Measurements from ENCODE around the gene ZNF92.
A peak's percentile ranks its signal among the peaks of the same experiment; 100 is the strongest.
"Not testable (repeated sequence)": the region's sequence is repeated elsewhere in the genome, so short reads cannot be mapped to it uniquely, and the experiment has no call there.

ZNF92 gene

GRCh38 chr7:65373608-65374351, at the start of gene ZNF92:
Gene ZNF92 (plus strand): TSS chr7:65373855. CDS start chr7:65373998, 143 bp downstream.
- TF ChIP-seq, protein P1, sequence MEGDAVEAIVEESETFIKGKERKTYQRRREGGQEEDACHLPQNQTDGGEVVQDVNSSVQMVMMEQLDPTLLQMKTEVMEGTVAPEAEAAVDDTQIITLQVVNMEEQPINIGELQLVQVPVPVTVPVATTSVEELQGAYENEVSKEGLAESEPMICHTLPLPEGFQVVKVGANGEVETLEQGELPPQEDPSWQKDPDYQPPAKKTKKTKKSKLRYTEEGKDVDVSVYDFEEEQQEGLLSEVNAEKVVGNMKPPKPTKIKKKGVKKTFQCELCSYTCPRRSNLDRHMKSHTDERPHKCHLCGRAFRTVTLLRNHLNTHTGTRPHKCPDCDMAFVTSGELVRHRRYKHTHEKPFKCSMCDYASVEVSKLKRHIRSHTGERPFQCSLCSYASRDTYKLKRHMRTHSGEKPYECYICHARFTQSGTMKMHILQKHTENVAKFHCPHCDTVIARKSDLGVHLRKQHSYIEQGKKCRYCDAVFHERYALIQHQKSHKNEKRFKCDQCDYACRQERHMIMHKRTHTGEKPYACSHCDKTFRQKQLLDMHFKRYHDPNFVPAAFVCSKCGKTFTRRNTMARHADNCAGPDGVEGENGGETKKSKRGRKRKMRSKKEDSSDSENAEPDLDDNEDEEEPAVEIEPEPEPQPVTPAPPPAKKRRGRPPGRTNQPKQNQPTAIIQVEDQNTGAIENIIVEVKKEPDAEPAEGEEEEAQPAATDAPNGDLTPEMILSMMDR (IDR thresholded peaks at IDR 0.05; ENCODE audit: extremely low read depth, insufficient read depth, missing control alignments) = no peak
- peak; percentile 92 for DNase-seq (ENCODE audit: low spot score)
- in situ Hi-C loops (cut with MboI; ENCODE audit: low pct_unique_long_range_greater_than_20kb, low sequenced_read_pairs, unreplicated experiment) = no loop called here

GRCh38 chr7:65325793-65326432, 47.7 kb upstream of the ZNF92 start:
- in situ Hi-C loops (cut with MboI; ENCODE audit: low pct_unique_long_range_greater_than_20kb, low sequenced_read_pairs, unreplicated experiment) = no loop called here
- TF ChIP-seq, protein P1 (IDR thresholded peaks at IDR 0.05; ENCODE audit: extremely low read depth, insufficient read depth, missing control alignments) = no peak
- no peak for DNase-seq (ENCODE audit: low spot score)

DNA sequence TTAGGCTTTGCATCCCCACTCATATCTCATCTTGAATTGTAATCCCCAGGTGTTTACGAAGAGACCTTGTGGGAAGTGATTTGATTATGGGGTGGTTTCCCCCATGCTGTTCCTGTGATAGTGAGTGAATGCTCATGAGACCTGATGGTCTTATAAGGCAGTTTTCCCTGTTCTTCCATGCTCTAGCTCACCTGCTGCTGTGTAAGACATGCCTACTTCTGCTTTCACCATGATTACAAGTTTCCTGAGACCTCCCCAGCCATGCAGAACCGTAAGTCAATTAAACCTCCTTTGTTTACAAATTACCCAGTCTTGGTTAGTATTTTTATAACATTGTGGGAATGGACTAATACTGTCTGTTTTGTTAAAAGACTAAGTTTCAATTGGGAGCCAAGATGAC, 35.3 kb upstream of the ZNF92 start:
- in situ Hi-C loops (cut with MboI; ENCODE audit: low pct_unique_long_range_greater_than_20kb, low sequenced_read_pairs, unreplicated experiment) = no loop called here
- no peak for DNase-seq (ENCODE audit: low spot score)
- TF ChIP-seq, protein P1 (IDR thresholded peaks at IDR 0.05; ENCODE audit: extremely low read depth, insufficient read depth, missing control alignments) = no peak

- in situ Hi-C loops (cut with MboI; ENCODE audit: low pct_unique_long_range_greater_than_20kb, low sequenced_read_pairs, unreplicated experiment) = no loop called here
- TF ChIP-seq, protein P1 (IDR thresholded peaks at IDR 0.05; ENCODE audit: extremely low read depth, insufficient read depth, missing control alignments) = no peak
- DNase-seq (ENCODE audit: low spot score) = no peak
Measured at GRCh38 chr7:65339257-65339656, 34.4 kb upstream of the ZNF92 start.

DNA sequence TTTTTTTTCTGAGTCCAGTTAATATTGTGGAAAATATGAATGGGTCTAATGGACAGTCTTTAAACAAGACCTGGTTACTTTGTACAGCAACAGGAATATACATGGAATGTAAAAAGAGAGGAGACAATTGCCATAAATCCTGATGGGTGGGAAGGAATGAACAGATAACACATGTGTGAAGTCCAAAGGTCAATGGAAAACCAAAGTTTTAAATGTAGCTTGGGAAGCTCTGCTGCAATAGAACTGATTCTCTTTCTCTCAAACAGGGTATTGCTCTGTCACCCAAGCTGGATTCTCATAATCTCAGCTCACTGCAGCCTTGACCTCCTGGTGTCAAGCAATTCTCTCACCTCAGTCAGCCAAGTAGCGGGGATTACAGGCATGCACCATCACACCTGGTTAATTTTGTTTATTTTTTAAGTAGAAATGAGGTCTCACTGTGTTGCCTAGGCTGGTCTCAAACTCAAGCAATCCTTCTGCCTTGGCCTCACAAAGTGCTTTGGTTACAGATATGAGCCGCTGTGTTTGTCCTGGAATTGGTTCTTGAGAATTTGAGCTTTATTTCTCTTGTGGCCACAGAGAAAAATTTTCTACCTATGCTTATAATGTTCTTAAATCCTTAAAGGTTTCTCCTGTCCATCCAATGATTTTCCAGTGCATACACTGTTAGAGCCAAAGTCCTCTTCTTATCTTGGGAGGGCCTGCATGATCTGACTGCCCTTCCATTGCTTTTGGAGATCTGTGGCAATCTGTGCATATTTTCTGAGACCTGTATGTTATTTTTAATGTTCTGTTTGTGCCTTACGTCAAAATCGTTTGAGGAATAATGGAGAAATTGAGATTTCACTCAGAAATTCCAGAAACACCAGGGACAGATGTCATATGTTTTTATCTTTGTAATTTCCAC, 30.7 kb upstream of the ZNF92 start:
- TF ChIP-seq, protein P1 (IDR thresholded peaks at IDR 0.05; ENCODE audit: extremely low read depth, insufficient read depth, missing control alignments) = no peak
- no peak for DNase-seq (ENCODE audit: low spot score)
- in situ Hi-C loops (cut with MboI; ENCODE audit: low pct_unique_long_range_greater_than_20kb, low sequenced_read_pairs, unreplicated experiment) = no loop called here

GRCh38 chr7:65344541-65344940, 29.1 kb upstream of the ZNF92 start:
- DNase-seq (ENCODE audit: low spot score); in situ Hi-C loops (cut with MboI; ENCODE audit: low pct_unique_long_range_greater_than_20kb, low sequenced_read_pairs, unreplicated experiment): not testable (repeated sequence)
